Activated B cell treated with CpG ODN at 0.5 μM for 24 hours (primary cell): ENCODE results near the gene CFAP58. TPM values are rescaled to one million over a fixed set of nuclear protein-coding genes. Genes with fewer than 3 reads are reported as not detected.
A peak's percentile ranks its signal among the peaks of the same experiment; 100 is the strongest.

Experiments
- ATAC-seq: fragments of 200-7000 bp; cut with Tn5 transposase; one replicate; pipeline ENCODE4 v1.10.0; 2021; ENCODE audit warnings: low read depth, mild to moderate bottlenecking, moderate library complexity
- CTCF ChIA-PET: fragments of 350-600 bp; sonication (Branson Sonifier 250); formaldehyde crosslinking; loops from one replicate; lab custom pipeline; 2021; ENCODE audit warnings: antibody characterized with exemption; lab: Charles Lee
- POLR2A ChIA-PET: fragments of 350-600 bp; sonication (Branson Sonifier 250); formaldehyde crosslinking; loops from one replicate; lab custom pipeline; 2021; ENCODE audit warnings: antibody characterized with exemption; lab: Charles Lee
- DNase-seq: peaks from one replicate; pipeline ENCODE4 v3.0.0; 2022
- H3K27ac Mint-ChIP-seq: one replicate; pipeline ENCODE4 v1.8.0; 2020; ENCODE audit warnings: mixed read lengths
- H3K27me3 Mint-ChIP-seq: one replicate; pipeline ENCODE4 v1.8.0; 2021; ENCODE audit warnings: mixed read lengths
- H3K36me3 Mint-ChIP-seq: one replicate; pipeline ENCODE4 v1.8.0; 2021; ENCODE audit warnings: low read depth, mixed read lengths
- H3K4me1 Mint-ChIP-seq: one replicate; pipeline ENCODE4 v1.8.0; 2021; ENCODE audit warnings: mixed read lengths
- H3K4me3 Mint-ChIP-seq: one replicate; pipeline ENCODE4 v1.8.0; 2020; ENCODE audit warnings: mild to moderate bottlenecking, mixed read lengths
- H3K9me3 Mint-ChIP-seq: one replicate; pipeline ENCODE4 v1.8.0; 2020; ENCODE audit warnings: mixed read lengths
- CTCF ChIP-seq: fragments of 200-600 bp; IDR thresholded peaks from one replicate; pipeline ENCODE4 v1.8.0; 2022; ENCODE audit warnings: antibody characterized with exemption, mild to moderate bottlenecking
- intact Hi-C: fragments of 100-400 bp; cut with micrococcal nuclease; formaldehyde crosslinking; loops from one replicate; pipeline ENCODE4 v1.15.1; 2024
- total RNA-seq: library from RNA; stranded (reverse); gene quantifications from 2 replicates; pipeline ENCODE4 v1.2.3, GENCODE V29; 2022

CFAP58 gene
- total RNA-seq, 1 donor from 2014 or later: not detected

DNA sequence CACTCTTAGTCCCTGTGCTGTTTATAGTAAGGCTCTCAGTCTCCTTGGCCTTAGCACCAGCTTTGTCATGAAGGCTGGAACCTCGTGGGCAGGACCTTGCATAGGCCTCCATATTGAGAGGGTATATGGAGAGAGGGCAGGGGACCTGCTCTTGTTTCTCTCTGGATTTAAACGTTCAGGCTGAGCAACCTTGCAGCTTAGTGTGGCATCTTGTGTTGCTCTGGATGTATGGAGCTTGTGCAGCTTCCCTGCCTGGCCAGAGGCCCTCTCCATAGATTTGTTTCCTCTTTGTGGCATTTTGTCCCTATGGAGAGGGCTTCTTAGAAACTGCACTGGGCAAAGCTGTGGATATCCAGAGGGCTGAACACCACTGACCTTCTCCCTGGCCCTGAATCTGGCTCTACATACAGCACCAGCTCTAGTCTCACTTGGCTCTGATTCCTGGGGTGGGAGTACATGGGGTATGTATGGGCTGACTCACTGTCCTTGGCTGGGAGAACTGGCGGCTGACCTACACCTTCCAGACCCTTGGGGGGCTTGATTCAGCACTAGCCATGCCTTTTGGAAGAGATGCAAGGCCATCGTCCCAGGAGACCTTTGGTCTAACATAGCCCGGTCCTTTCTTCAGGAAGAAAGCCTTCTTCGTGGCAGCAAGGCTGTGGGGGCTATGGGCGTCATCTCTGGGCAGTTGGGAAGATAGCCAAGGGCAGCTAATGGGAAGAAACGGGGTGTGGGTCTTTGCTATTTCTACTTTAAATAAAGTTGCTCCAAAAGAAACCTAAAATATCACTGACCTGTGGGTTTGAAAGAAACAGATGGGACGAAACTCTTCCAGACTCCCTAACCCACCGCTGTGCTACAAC lies 45.8 kb upstream of the CFAP58 start:
- peak overlapping the region; percentile 64 for H3K27ac Mint-ChIP-seq
- H3K27me3 Mint-ChIP-seq: no peaks in the 10 kb centered on the region
- H3K36me3 Mint-ChIP-seq: peaks cover 28% of the 10 kb centered on the region
- ChIA-PET CTCF (interaction anchor here (0.6 to 8.7 kb wide), 9 partner anchors 13 to 46 kb away, joined by 3 to 208 read pairs (median 7); partner anchors contain the start of gene CFAP58), POLR2A (interaction anchor here (0.5 to 3.0 kb wide), 3 partner anchors 40 to 1107 kb away, joined by 3 to 22 read pairs (median 4); no protein-coding TSS in a partner anchor)
- no peak for ATAC-seq
- DNase-seq: no peak
- no peak overlapping the region for H3K4me3 Mint-ChIP-seq
- TF ChIP-seq CTCF: no peak
- H3K9me3 Mint-ChIP-seq: no peaks in the 10 kb centered on the region
- H3K4me1 Mint-ChIP-seq: peaks cover 23% of the 10 kb centered on the region
- intact Hi-C loops: loop anchor here (2.0 kb wide), 1 partner anchor 23 kb away; no protein-coding TSS in a partner anchor

DNA sequence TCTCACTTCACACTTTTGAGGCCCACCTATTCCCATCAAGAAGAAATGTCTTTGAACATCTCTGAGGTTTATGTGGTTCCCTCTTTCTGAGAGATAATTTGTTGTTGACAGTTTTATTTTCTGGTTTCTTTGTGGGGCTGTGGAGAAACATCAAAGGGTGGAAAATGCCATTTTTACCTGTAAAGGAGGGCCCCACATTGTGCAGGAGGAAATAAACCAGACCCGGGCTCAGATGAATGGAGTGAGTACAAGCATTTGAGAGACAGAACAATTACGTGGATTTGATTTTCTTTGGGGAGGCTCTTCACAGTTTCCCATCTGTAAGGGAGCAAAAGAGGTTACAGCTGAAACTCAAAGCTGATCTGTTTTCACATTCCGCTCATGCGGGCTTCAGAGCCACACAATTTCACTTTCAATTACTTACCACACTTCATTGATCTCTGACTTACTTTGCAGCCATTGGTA lies 45.2 kb upstream of the CFAP58 start:
- H3K36me3 Mint-ChIP-seq: peaks cover 35% of the 10 kb centered on the region
- H3K4me1 Mint-ChIP-seq: peaks cover 23% of the 10 kb centered on the region
- no peaks in the 10 kb centered on the region for H3K27me3 Mint-ChIP-seq
- H3K9me3 Mint-ChIP-seq: no peaks in the 10 kb centered on the region
- ChIA-PET POLR2A (interaction anchor here (0.5 kb wide), 1 partner anchor 1108 kb away, joined by 3 read pairs; no protein-coding TSS in a partner anchor), CTCF (interaction anchor here (0.6 to 8.7 kb wide), 4 partner anchors 15 to 45 kb away, joined by 3 to 208 read pairs (median 10); partner anchors contain the start of gene CFAP58)
- intact Hi-C loops: loop anchor here (2.0 kb wide), 1 partner anchor 22 kb away; no protein-coding TSS in a partner anchor
- no peak for DNase-seq
- ATAC-seq: peak; percentile 19
- no peak overlapping the region for H3K4me3 Mint-ChIP-seq
- no peak for TF ChIP-seq CTCF
- H3K27ac Mint-ChIP-seq: peak overlapping the region; percentile 64

DNA sequence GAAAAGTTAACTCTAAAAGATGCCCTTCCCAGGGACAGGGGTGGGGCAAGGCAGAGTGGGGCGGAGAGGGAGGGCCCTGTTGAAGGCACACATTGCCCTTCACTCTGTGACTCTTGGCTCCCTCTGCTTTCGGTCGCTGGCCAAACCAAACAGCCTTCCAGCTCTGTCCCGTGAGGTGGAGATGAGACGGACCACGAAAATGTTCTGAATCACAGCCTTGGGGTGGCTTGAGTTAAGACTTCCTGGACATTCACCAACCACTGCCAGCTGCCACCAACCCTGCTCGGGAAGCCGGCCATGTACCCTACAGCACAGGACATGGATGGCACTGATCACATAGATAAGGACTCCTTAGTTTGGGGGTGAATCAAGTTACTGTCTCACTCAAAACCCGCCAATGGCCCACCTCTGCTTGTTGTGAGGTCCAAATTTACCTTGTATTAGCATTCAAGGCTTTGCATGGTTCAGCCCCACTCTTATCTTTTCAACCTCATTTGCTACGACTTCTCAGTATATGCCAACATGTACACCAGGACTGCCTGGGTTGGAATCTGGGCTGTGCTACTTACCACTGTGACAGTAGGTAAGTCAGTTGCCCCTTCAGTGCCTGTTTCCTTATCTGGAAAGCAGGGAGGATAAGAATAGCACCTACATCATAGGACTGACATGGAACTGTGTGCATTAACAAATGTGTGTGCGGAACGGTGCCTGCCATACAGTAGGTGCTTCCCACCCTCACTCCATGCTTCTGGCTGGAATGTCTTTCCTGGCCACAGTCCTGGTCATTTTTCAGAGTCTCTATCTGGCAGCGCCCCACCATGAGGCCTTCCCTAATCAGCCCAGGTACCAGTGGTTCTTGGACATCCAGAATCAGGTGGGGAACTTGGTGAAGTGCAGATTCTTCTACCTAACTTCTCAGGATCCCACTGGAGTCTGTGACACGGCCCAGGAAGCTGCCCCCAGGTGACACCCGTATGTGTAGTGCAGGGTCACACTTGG lies 43.4 kb upstream of the CFAP58 start:
- ATAC-seq: no peak
- no peak for DNase-seq
- CTCF ChIA-PET: interaction anchor here (8.7 kb wide), 1 partner anchor 40 kb away, joined by 208 read pairs; no protein-coding TSS in a partner anchor
- intact Hi-C loops: loop anchor here (2.0 kb wide), 1 partner anchor 21 kb away; no protein-coding TSS in a partner anchor
- POLR2A ChIA-PET: no interaction called here
- Mint-ChIP-seq H3K27me3 (no peaks in the 10 kb centered on the region), H3K4me3 (no peak overlapping the region), H3K36me3 (peaks cover 53% of the 10 kb centered on the region), H3K27ac (no peak overlapping the region), H3K9me3 (no peaks in the 10 kb centered on the region), H3K4me1 (peaks cover 23% of the 10 kb centered on the region)
- no peak for TF ChIP-seq CTCF

DNA sequence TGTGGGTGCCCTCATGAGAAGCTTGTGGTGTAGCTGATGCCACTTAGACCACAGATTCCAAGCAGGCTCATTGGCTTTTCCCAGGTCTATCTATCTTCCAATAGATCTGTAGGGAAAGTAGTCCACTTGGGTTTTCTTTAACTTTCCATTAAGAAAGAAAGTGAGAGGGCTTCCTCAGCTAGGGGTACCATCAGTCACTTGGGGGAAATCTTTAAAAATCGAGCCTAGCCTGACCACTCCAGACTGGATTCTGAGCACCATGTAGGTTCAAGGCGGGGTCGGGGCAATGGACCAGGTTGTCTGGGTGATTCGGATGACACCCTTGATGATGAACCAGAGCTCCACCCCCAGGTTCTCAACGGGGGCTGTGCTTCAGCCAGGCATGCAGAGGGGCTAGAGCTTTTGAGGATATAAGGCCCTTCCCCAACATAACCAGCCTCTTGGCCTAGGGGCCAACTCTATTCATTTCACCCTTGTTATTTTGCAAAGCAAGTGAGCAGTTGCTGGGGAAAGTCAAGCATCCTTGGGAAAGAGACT lies 42.4 kb upstream of the CFAP58 start:
- intact Hi-C loops: no loop called here

More for the DNA sequence above, 42.4 kb upstream of the CFAP58 start:
- CTCF ChIA-PET: interaction anchor here (1.9 kb wide), 1 partner anchor 40 kb away, joined by 7 read pairs; no protein-coding TSS in a partner anchor
- no peak overlapping the region for H3K27ac Mint-ChIP-seq
- no peak overlapping the region for H3K4me3 Mint-ChIP-seq
- H3K9me3 Mint-ChIP-seq: no peaks in the 10 kb centered on the region
- peaks cover 15% of the 10 kb centered on the region for H3K4me1 Mint-ChIP-seq
- TF ChIP-seq CTCF: no peak
- POLR2A ChIA-PET: interaction anchor here (1.5 kb wide), 1 partner anchor 18 kb away, joined by 4 read pairs; no protein-coding TSS in a partner anchor
- H3K36me3 Mint-ChIP-seq: peaks cover 59% of the 10 kb centered on the region
- ATAC-seq (no peak), DNase-seq (no peak)
- no peaks in the 10 kb centered on the region for H3K27me3 Mint-ChIP-seq
